Lung microvascular endothelial cell (primary cell): ENCODE data around the gene SLC31A1. TPM values are rescaled to one million over a fixed set of nuclear protein-coding genes. Genes with fewer than 3 reads are reported as not detected.

ENCODE experiments used
- DNase-seq, 2 donors: peaks; one replicate each; pipeline versions ENCODE4 v3.0.0 to v3.0.0-alpha.2; 2010; ENCODE audit warnings: low read depth in 2 of 2
- total RNA-seq: library from RNA; depleted of rRNA; stranded (reverse); fragments of >200 nt; gene quantifications from 2 replicates; pipeline ENCODE4 v1.2.1, GENCODE V29; 2014

Gene SLC31A1
- total RNA-seq, 1 donor from 2014 or later, result 13.7 TPM

- no peak for DNase-seq
These were observed 81.6 kb downstream of the SLC31A1 start, which contains the start of gene RNF183 for GRCh38 chr9:113302792-113303418. TSS of gene RNF183 (minus strand) at chr9:113303376. CDS start at chr9:113298184, 5,192 bp downstream.

GRCh38 chr9:113306566-113306965, 85.2 kb downstream of the SLC31A1 start:
- DNase-seq, result no peak

DNA sequence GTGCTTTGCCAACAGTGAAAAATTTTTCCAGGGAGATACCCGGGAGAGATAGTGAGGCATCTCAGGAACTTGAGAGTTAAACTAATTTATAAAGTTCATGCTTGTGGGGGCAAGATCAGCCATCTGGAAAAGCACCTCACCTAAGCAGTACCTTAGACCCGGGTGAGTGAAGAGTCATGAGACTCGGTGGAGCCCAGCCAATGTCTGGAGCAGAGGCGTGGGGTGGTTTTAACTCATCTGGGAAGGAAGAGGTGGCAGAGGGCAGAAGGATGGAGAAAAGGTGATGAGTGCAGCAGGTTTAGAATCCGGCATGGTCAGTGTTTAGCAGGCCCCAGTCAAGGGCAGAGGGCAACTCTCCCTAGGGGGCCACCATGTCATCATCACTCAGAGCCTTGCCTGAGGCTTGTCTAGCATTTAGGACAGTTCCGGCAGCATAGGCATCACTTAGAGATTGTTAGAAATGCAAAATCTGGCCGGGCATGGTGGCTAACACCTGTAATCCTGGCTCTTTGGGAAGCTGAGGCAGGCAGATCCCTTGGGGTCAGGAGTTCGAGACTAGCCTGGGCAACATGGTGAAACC, 86.1 kb downstream of the SLC31A1 start:
- DNase-seq, result no peak

DNA sequence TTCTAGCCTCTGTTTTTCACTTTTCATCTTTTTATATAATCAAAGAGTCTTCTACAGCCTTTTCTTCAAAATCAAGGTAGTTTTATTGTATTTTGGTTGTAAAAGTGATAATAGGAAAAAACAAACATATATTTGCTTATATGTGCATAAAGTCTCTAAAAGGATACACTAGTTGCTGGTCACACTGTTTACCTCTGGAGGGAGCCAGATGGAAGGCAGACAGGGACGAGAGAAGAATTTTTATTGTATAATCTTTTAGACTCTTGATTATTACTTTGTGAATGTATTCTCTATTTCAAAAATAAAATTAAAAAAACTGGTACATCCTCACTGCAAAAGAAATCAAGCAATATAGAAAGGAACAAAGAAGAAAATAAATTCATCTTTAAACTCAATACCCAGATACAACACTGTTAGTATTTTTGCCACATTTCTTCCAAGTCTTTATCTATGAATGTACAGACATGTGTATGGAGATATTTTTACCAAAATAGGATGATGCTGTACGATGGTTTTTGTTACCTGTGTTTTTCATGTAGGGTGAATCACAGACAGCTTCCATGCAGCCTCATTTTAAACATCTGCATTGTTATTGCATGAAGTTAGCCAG, 88.0 kb downstream of the SLC31A1 start:
- DNase-seq, result peak; percentile 61 to 73

DNA sequence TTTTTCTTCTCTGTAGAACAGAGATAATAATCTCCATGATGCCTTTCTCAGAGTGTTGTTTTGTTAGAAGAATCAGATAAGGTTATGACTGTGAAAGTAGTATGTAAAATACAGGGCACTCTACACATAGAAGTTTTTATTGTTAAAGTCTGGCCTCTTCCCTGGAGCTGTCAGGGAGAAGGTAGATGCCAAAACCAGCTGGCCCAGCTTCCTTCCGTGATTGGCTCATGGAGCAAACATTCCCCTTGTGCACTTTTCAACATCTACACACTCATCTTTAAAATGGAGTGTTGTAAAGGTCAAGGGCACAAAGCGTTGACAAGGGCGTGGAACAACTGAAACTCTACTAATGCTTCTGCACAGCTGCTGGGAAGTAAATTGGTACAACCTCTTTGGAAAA, 89.2 kb downstream of the SLC31A1 start:
- DNase-seq, result peak; percentile 10 to 38

DNA sequence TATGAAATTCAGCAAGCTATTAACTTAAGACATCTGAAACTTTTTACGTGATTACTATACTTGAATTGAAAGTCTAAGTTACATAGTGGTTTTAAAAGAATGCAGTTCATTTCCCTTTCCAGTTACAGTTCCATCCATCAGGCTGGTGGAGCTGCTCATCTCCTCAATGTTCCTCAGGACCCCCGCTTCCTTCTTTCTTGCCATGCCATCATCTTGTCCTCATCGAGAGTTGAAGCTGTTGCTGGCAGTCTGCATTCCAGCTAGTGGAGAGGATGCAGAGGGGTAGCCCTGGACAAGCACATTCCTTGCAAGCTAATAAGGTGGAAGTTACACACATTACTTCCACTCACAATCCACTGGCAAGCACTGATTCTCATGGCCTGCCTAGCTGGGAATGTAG, 90.6 kb downstream of the SLC31A1 start:
- no peak for DNase-seq

- DNase-seq, result no peak
These were observed 91.9 kb downstream of the SLC31A1 start for GRCh38 chr9:113313261-113313660.

Other genes with a start within 250 kb of the SLC31A1 start
- gene ZNF883, start 209.4 kb upstream of the SLC31A1 start, total RNA-seq, result 0.22 and 0.40 TPM in 2 replicates
- gene ZFP37, start 164.8 kb upstream of the SLC31A1 start, total RNA-seq, result 0.87 and 0.99 TPM in 2 replicates
- gene SLC31A2, start 70.5 kb upstream of the SLC31A1 start, total RNA-seq, result 4.4 and 6.5 TPM in 2 replicates
- gene FKBP15, start 267 bp upstream of the SLC31A1 start, total RNA-seq, result 8.3 and 14.7 TPM in 2 replicates
- 33.7 and 34.2 TPM in 2 replicates for gene CDC26, start 54.0 kb downstream of the SLC31A1 start, total RNA-seq
- gene PRPF4, start 54.1 kb downstream of the SLC31A1 start, total RNA-seq, result 16.3 and 18.3 TPM in 2 replicates
- not detected in 2 replicates for gene RNF183, start 81.8 kb downstream of the SLC31A1 start, total RNA-seq
- gene WDR31, start 118.7 kb downstream of the SLC31A1 start, total RNA-seq, result 0.20 and 0.22 TPM in 2 replicates
- gene BSPRY, start 128.0 kb downstream of the SLC31A1 start, total RNA-seq, result not detected in 2 replicates
- 4.4 and 8.9 TPM in 2 replicates for gene HDHD3, start 155.4 kb downstream of the SLC31A1 start, total RNA-seq
- gene ALAD, start 179.7 kb downstream of the SLC31A1 start, total RNA-seq, result 10.9 and 14.1 TPM in 2 replicates
- gene POLE3, start 189.1 kb downstream of the SLC31A1 start, total RNA-seq, result 33.9 and 34.0 TPM in 2 replicates
- gene C9orf43, start 189.2 kb downstream of the SLC31A1 start, total RNA-seq, result 0.20 and 0.65 TPM in 2 replicates
- 126 and 198 TPM in 2 replicates for gene RGS3, start 242.2 kb downstream of the SLC31A1 start, total RNA-seq